OCI-LY3 (cell line): ENCODE measurements around the gene PCSK1N.
"Not testable (repeated sequence)": the region's sequence is repeated elsewhere in the genome, so short reads cannot be mapped to it uniquely, and the experiment has no call there.

ENCODE experiments used
- H2AFZ ChIP-seq: fragments of 200-600, 300-600 bp; shearing (Covaris generic); 2 replicates; pipeline ENCODE4 v1.6.0; 2014; ENCODE audit warnings: antibody characterized with exemption, low read depth, low read length
- H3K27ac ChIP-seq: fragments of 200-600, 300-600 bp; sonication (generic); 2 replicates; pipeline ENCODE4 v1.5.1; 2014; ENCODE audit warnings: mild to moderate bottlenecking, low read length, moderate library complexity, mixed read lengths
- H3K27me3 ChIP-seq: fragments of 200-600, 300-600 bp; sonication (generic); 2 replicates; pipeline ENCODE4 v1.6.1; 2014; ENCODE audit warnings: low read depth, low read length, mixed read lengths
- H3K36me3 ChIP-seq: fragments of 200-600, 300-600 bp; sonication (generic); replicated peaks from 2 replicates; pipeline ENCODE3; 2014; ENCODE audit warnings: low read depth, low read length, mixed read lengths
- H3K4me1 ChIP-seq: fragments of 300-600, 200-600 bp; sonication (generic); 2 replicates; pipeline ENCODE4 v1.6.1; 2014; ENCODE audit warnings: low read length, mixed read lengths
- H3K4me2 ChIP-seq: fragments of 200-600, 300-600 bp; sonication (generic); 2 replicates; pipeline ENCODE4 v1.6.1; 2014; ENCODE audit warnings: low read length, mixed read lengths
- H3K4me3 ChIP-seq: fragments of 300-600, 200-600 bp; sonication (generic); 2 replicates; pipeline ENCODE4 v1.5.1; 2014; ENCODE audit warnings: antibody characterized with exemption, mild to moderate bottlenecking, low read length, moderate library complexity
- H3K79me2 ChIP-seq: fragments of 300-600, 200-600 bp; shearing (Covaris generic); 2 replicates; pipeline ENCODE4 v1.6.1; 2014; ENCODE audit warnings: mild to moderate bottlenecking, low read length, mixed read lengths
- H3K9ac ChIP-seq: fragments of 300-600, 200-600 bp; shearing (Covaris generic); 2 replicates; pipeline ENCODE4 v1.6.0; 2014; ENCODE audit warnings: mild to moderate bottlenecking, low read length, moderate library complexity
- H3K9me3 ChIP-seq: fragments of 200-600, 300-600 bp; shearing (Covaris generic); 2 replicates; pipeline ENCODE4 v1.6.1; 2014; ENCODE audit warnings: low read length, mixed read lengths; ENCODE audit not compliant: insufficient read depth
- H4K20me1 ChIP-seq: fragments of 200-600, 300-600 bp; sonication (generic); 2 replicates; pipeline ENCODE4 v1.6.1; 2016; ENCODE audit warnings: low read length, mixed read lengths; ENCODE audit not compliant: insufficient read depth
- CTCF ChIP-seq: fragments of 200-600, 300-600 bp; sonication (generic); IDR thresholded peaks from 2 replicates; pipeline ENCODE4 v1.5.1; 2014; ENCODE audit warnings: antibody characterized with exemption, low read length, low read depth
- EZH2phosphoT487 ChIP-seq: fragments of 200-600 bp; shearing (Covaris generic); IDR thresholded peaks from 2 replicates; pipeline ENCODE4 v1.6.1; 2018; ENCODE audit warnings: antibody characterized with exemption, mixed run types, low read depth

The PCSK1N gene

GRCh38 chrX:48826135-48826875, 9.1 kb downstream of the PCSK1N start, which contains the start of gene ERAS:
Gene ERAS (plus strand): TSS chrX:48826513. CDS start chrX:48829124, 2,611 bp downstream.
- Histone ChIP-seq H3K9ac (no peak within 1 kb of the TSS), H3K9me3 (no peaks in the 10 kb centered on the region), H2AFZ (no peak within 1 kb of the TSS), H3K4me3 (no peak within 1 kb of the TSS), H3K4me2 (no peak within 1 kb of the TSS), H3K36me3 (no peaks in the 10 kb centered on the region), H3K27me3 (no peaks in the 10 kb centered on the region), H3K4me1 (no peaks in the 10 kb centered on the region), H3K27ac (no peak within 1 kb of the TSS), H4K20me1 (no peaks in the 10 kb centered on the region), H3K79me2 (no peaks in the 10 kb centered on the region)
- TF ChIP-seq EZH2phosphoT487 = no peak
- TF ChIP-seq CTCF = no peak

DNA sequence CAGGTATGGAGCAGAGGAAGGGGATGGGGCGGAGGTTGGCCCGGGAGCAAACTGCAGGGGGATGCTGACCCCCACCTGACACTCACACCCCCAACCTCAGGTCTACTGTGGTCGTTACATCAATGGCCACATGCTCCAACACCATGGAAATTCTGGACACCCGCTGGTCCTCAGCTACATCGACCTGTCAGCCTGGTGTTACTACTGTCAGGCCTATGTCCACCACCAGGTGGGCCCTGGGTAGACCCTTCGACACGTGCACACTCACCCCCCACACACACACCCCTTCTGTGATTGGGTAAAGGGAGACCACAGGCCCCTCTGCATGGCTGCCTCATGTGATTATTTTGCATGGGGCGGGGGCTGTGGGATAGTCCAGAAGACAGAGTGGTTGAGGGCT, 11.3 kb downstream of the PCSK1N start:
- H3K4me1 ChIP-seq = no peaks in the 10 kb centered on the region
- no peak overlapping the region for H2AFZ ChIP-seq
- H3K9ac ChIP-seq = no peak overlapping the region
- no peaks in the 10 kb centered on the region for H4K20me1 ChIP-seq
- H3K9me3 ChIP-seq = no peaks in the 10 kb centered on the region
- no peak overlapping the region for H3K4me2 ChIP-seq
- no peaks in the 10 kb centered on the region for H3K79me2 ChIP-seq
- no peak overlapping the region for H3K4me3 ChIP-seq
- no peaks in the 10 kb centered on the region for H3K27me3 ChIP-seq
- H3K27ac ChIP-seq = no peak overlapping the region
- no peaks in the 10 kb centered on the region for H3K36me3 ChIP-seq
- TF ChIP-seq EZH2phosphoT487 (no peak), CTCF (no peak)

DNA sequence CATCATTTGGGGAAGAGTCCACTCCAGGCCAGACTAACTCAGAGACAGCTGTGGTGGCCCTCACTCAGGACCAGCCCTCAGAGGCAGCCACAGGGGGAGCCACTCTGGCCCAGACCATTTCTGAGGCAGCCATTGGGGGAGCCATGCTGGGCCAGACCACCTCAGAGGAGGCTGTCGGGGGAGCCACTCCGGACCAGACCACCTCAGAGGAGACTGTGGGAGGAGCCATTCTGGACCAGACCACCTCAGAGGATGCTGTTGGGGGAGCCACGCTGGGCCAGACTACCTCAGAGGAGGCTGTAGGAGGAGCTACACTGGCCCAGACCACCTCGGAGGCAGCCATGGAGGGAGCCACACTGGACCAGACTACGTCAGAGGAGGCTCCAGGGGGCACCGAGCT, 12.4 kb downstream of the PCSK1N start:
- TF ChIP-seq CTCF (no peak), EZH2phosphoT487 (no peak)
- H3K9ac ChIP-seq = no peak overlapping the region
- no peaks in the 10 kb centered on the region for H3K79me2 ChIP-seq
- no peak overlapping the region for H2AFZ ChIP-seq
- no peaks in the 10 kb centered on the region for H3K27me3 ChIP-seq
- H3K9me3 ChIP-seq = no peaks in the 10 kb centered on the region
- H4K20me1 ChIP-seq = no peaks in the 10 kb centered on the region
- no peaks in the 10 kb centered on the region for H3K4me1 ChIP-seq
- H3K36me3 ChIP-seq = no peaks in the 10 kb centered on the region
- no peak overlapping the region for H3K4me2 ChIP-seq
- H3K27ac ChIP-seq = no peak overlapping the region
- no peak overlapping the region for H3K4me3 ChIP-seq

GRCh38 chrX:48819394-48819793, 16.0 kb downstream of the PCSK1N start:
- not testable (repeated sequence) for H3K4me2 ChIP-seq, H3K79me2 ChIP-seq, H2AFZ ChIP-seq, H3K4me1 ChIP-seq, H3K9me3 ChIP-seq, H3K27me3 ChIP-seq, H3K9ac ChIP-seq, H4K20me1 ChIP-seq, H3K36me3 ChIP-seq, H3K27ac ChIP-seq, H3K4me3 ChIP-seq
